GM12873 (cell line): ENCODE measurements around the gene KLHDC10.

ENCODE experiments used
- CTCF ChIP-seq: IDR thresholded peaks from 2 replicates; pipeline ENCODE4 v1.5.1; 2012; ENCODE audit warnings: low read depth, mild to moderate bottlenecking, moderate library complexity, low read length, control low read depth; ENCODE audit not compliant: insufficient read depth; ENCODE audit errors: missing control alignments

Gene KLHDC10

GRCh38 chr7:130131191-130131834 is 61.0 kb downstream of the KLHDC10 start:
- no peak for TF ChIP-seq CTCF

- no peak for TF ChIP-seq CTCF
These were observed 61.9 kb downstream of the KLHDC10 start for GRCh38 chr7:130131964-130132875.

- no peak for TF ChIP-seq CTCF
These were observed 62.9 kb downstream of the KLHDC10 start for GRCh38 chr7:130133029-130133782.

GRCh38 chr7:130134106-130134636 is 63.8 kb downstream of the KLHDC10 start:
- no peak for TF ChIP-seq CTCF

- no peak for TF ChIP-seq CTCF
These were observed 64.4 kb downstream of the KLHDC10 start for GRCh38 chr7:130134726-130135125.

GRCh38 chr7:130135208-130136205 is 65.2 kb downstream of the KLHDC10 start:
- TF ChIP-seq CTCF = no peak
